ENCODE measurements around the gene SOX2. TPM values are rescaled to one million over a fixed set of nuclear protein-coding genes. Genes with fewer than 3 reads are reported as not detected.

The SOX2 gene
- total RNA-seq, 1 experiment from 2014 or later, result 0.39 TPM

GRCh38 chr3:181756645-181757297 is 45.0 kb downstream of the SOX2 start:
- H3K27me3 ChIP-seq (ENCODE audit: control insufficient read depth, insufficient read depth, low read length), result peaks cover 11% of the 10 kb centered on the region; the same call in 1 of the 2 replicates
- POLR2A ChIA-PET, result no interaction called here
- in situ Hi-C loops (cut with HindIII; ENCODE audit: low pct_unique_long_range_greater_than_20kb, low sequenced_read_pairs) (no loop called here), intact Hi-C loops (cut with micrococcal nuclease; ENCODE audit: unreplicated experiment) (no loop called here)
- no peaks in the 10 kb centered on the region for H3K9me3 ChIP-seq (ENCODE audit: control insufficient read depth, insufficient read depth, low read depth, low read length)
- H3K4me3 ChIP-seq (ENCODE audit: low read depth in 2 of 2, low read length in 2 of 2), result no peak overlapping the region
- no peak overlapping the region for H3K27ac ChIP-seq (ENCODE audit: low read length)
- DNase-seq (ENCODE audit: low read depth, low spot score), result no peak
- CTCF ChIA-PET, result no interaction called here
- ATAC-seq, result no peak
- TF ChIP-seq POLR2AphosphoS5 (IDR thresholded peaks at IDR 0.05; ENCODE audit: low read depth, low read length) (no peak), REST (IDR thresholded peaks at IDR 0.05; ENCODE audit: insufficient read depth in 1 of 2, low read depth in 2 of 2, low read length in 1 of 2) (no peak), SIN3A (IDR thresholded peaks at IDR 0.05; ENCODE audit: borderline replicate concordance, insufficient read depth, low read depth, low read length) (no peak), TCF7L2 (IDR thresholded peaks at IDR 0.05; ENCODE audit: low read depth, low read length) (no peak), CTCF (IDR thresholded peaks at IDR 0.05) (no peak)
- H3K36me3 ChIP-seq (ENCODE audit: control insufficient read depth, insufficient read depth, low read length), result no peaks in the 10 kb centered on the region
- BruUV-seq (replicated peaks), result no TSS peak
- no peaks in the 10 kb centered on the region for H3K4me1 ChIP-seq (ENCODE audit: control insufficient read depth, insufficient read depth, low read length)

- CTCF ChIA-PET, result no interaction called here
- DNase-seq (ENCODE audit: low read depth, low spot score) (no peak), ATAC-seq (no peak)
- Histone ChIP-seq H3K4me3 (ENCODE audit: low read depth in 2 of 2, low read length in 2 of 2) (no peak overlapping the region), H3K27ac (ENCODE audit: low read length) (no peak overlapping the region), H3K36me3 (ENCODE audit: control insufficient read depth, insufficient read depth, low read length) (no peaks in the 10 kb centered on the region), H3K4me1 (ENCODE audit: control insufficient read depth, insufficient read depth, low read length) (no peaks in the 10 kb centered on the region), H3K27me3 (ENCODE audit: control insufficient read depth, insufficient read depth, low read length) (peaks cover 11% of the 10 kb centered on the region; the same call in 1 of the 2 replicates), H3K9me3 (ENCODE audit: control insufficient read depth, insufficient read depth, low read depth, low read length) (no peaks in the 10 kb centered on the region)
- POLR2A ChIA-PET, result interaction anchor here (0.5 kb wide), 1 partner anchor 12 kb away, joined by 3 read pairs; no protein-coding TSS in a partner anchor
- TF ChIP-seq POLR2AphosphoS5 (IDR thresholded peaks at IDR 0.05; ENCODE audit: low read depth, low read length) (no peak), REST (IDR thresholded peaks at IDR 0.05; ENCODE audit: insufficient read depth in 1 of 2, low read depth in 2 of 2, low read length in 1 of 2) (no peak), SIN3A (IDR thresholded peaks at IDR 0.05; ENCODE audit: borderline replicate concordance, insufficient read depth, low read depth, low read length) (no peak), CTCF (IDR thresholded peaks at IDR 0.05) (no peak), TCF7L2 (IDR thresholded peaks at IDR 0.05; ENCODE audit: low read depth, low read length) (no peak)
- no TSS peak for BruUV-seq (replicated peaks)
- intact Hi-C loops (cut with micrococcal nuclease; ENCODE audit: unreplicated experiment), result no loop called here
- in situ Hi-C loops (cut with HindIII; ENCODE audit: low pct_unique_long_range_greater_than_20kb, low sequenced_read_pairs), result no loop called here
Measured at GRCh38 chr3:181757694-181758306, 46.1 kb downstream of the SOX2 start.
